ENCODE measurements around the gene KLF8.

The KLF8 gene

DNA sequence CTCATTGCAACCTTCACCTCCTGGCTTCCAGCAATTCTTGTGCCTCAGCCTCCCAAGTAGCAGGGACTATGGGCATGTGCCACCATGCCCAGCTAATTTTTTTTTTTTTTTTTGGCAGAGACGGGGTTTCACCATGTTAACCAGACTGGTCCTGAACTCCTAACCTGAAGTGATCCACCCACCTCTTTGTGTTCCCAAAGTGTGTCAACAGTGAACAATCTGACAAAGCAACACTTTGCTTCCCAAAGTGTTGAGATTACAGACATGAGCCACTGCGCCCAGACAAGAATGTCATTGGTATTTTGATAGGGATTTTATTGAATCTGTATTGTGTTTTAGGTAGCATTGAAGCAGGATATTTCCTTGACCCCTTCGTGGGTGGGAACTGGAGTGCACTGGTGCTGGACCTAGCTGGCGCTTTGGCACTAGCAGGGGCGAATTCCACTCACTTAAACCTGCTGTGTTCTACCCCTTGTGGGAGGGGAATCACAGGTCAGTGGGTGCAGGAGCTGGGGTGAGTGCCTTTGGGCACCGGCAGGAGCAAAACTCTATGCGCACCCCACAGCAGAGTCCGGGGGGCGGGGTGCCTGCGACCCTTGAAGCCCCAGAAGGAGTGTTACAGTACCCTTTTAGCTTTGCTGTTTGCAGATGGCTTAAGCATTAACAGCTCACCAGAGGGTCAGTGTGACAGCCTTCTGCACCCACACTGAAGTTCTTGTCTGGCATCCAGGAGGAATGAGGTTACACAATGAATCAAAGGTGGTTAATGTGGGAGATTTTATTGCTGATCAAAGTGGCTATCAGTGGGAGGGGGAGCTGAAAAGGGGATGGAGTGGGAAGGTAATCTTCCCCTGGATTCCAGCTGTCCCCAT lies 21.9 kb downstream of the KLF8 start:
- TF ChIP-seq, protein P1, sequence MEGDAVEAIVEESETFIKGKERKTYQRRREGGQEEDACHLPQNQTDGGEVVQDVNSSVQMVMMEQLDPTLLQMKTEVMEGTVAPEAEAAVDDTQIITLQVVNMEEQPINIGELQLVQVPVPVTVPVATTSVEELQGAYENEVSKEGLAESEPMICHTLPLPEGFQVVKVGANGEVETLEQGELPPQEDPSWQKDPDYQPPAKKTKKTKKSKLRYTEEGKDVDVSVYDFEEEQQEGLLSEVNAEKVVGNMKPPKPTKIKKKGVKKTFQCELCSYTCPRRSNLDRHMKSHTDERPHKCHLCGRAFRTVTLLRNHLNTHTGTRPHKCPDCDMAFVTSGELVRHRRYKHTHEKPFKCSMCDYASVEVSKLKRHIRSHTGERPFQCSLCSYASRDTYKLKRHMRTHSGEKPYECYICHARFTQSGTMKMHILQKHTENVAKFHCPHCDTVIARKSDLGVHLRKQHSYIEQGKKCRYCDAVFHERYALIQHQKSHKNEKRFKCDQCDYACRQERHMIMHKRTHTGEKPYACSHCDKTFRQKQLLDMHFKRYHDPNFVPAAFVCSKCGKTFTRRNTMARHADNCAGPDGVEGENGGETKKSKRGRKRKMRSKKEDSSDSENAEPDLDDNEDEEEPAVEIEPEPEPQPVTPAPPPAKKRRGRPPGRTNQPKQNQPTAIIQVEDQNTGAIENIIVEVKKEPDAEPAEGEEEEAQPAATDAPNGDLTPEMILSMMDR (conservative IDR thresholded peaks at IDR 0.05; ENCODE audit: low read depth, low read length): no peak
- DNase-seq (ENCODE audit: low read depth): no peak
- H3K4me3 ChIP-seq (ENCODE audit: low read depth, low read length): no peak overlapping the region

GRCh38 chrX:56268888-56269287 lies 36.7 kb downstream of the KLF8 start:
- no peak for DNase-seq (ENCODE audit: low read depth)
- TF ChIP-seq, protein P1 (conservative IDR thresholded peaks at IDR 0.05; ENCODE audit: low read depth, low read length): no peak
- H3K4me3 ChIP-seq (ENCODE audit: low read depth, low read length): no peak overlapping the region

DNA sequence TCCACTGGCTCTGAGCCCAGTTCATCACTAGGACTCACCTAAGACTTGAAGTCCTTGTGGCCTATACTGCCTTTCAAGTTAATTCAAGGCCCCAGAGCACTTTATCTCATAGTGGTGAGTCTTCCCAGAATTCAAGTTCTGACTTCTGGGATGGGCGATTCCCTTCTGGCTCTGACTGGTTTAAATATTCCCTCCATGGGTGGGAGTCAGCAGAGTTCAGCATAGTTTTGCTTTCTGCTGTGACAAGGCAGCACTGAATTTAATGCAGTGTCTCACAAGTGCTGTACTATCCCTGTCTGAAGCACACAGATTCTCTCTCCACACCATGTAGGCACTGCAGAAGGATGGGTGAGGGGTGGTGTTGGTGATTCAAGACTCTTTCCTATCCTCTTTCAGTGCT lies 46.5 kb downstream of the KLF8 start:
- TF ChIP-seq, protein P1 (conservative IDR thresholded peaks at IDR 0.05; ENCODE audit: low read depth, low read length): no peak
- H3K4me3 ChIP-seq (ENCODE audit: low read depth, low read length): no peak overlapping the region
- no peak for DNase-seq (ENCODE audit: low read depth)

DNA sequence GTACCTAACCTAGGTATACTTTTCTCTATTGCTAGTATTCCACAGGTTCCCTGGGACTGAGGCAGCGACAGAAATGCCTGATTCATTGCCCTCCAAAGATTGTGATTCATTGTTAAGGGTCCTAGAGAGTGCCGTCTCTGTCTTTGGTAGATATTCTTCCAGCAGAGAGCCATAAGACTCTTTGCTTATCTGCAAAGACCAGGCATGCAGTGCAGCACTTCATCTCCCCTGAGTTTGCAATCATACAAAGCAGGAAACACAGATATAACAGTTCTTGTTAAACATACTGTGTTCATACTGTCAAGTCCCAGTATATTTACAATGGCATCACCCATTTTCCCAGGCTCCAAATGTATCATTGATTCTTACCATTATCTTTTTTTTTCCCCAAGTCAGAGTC lies 47.7 kb downstream of the KLF8 start:
- TF ChIP-seq, protein P1 (conservative IDR thresholded peaks at IDR 0.05; ENCODE audit: low read depth, low read length): no peak
- no peak for DNase-seq (ENCODE audit: low read depth)
- no peak overlapping the region for H3K4me3 ChIP-seq (ENCODE audit: low read depth, low read length)

GRCh38 chrX:56281789-56282188 lies 49.6 kb downstream of the KLF8 start:
- peak; percentile 35 for DNase-seq (ENCODE audit: low read depth)
- TF ChIP-seq, protein P1 (conservative IDR thresholded peaks at IDR 0.05; ENCODE audit: low read depth, low read length): peak; percentile 28
- no peak overlapping the region for H3K4me3 ChIP-seq (ENCODE audit: low read depth, low read length)

DNA sequence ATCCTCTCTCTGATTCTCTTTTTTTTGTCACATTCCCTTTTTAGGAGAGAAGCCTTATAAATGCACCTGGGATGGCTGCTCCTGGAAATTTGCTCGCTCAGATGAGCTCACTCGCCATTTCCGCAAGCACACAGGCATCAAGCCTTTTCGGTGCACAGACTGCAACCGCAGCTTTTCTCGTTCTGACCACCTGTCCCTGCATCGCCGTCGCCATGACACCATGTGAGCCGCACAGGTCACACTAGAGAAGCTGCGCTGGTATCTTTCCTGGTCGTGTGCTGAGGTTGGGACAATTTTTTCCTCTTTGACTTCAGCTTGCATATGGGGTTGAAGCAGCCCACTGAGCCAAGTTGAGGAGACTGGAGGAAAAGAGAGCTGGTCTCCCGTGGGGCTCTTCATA lies 52.1 kb downstream of the KLF8 start:
- no peak for DNase-seq (ENCODE audit: low read depth)
- TF ChIP-seq, protein P1 (conservative IDR thresholded peaks at IDR 0.05; ENCODE audit: low read depth, low read length): no peak
- no peak overlapping the region for H3K4me3 ChIP-seq (ENCODE audit: low read depth, low read length)

DNA sequence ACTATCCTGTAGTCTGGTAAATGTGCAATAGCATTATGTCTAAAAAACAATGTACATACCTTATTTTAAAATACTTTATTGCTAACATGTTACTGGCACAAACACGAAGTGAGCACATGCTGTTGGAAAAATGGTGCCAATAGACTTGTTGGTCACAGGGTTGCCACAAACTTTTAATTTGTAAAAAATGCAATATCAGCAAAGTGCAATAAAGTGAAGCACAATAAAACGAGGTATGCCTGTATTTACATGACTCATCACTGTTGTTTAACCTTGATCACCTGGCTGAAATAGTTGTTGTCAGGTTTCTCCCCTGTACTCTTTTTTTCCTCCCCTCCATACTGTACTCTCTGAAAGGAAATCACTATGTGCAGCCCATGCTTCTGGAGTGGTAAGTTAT lies 56.5 kb downstream of the KLF8 start:
- TF ChIP-seq, protein P1 (conservative IDR thresholded peaks at IDR 0.05; ENCODE audit: low read depth, low read length): no peak
- no peak for DNase-seq (ENCODE audit: low read depth)
- H3K4me3 ChIP-seq (ENCODE audit: low read depth, low read length): no peak overlapping the region

All from choroid plexus epithelial cell (primary cell).